Thoracic aorta (tissue), 2 donors: Measurements from ENCODE around the gene RORC. TPM values are rescaled to one million over a fixed set of nuclear protein-coding genes. Genes with fewer than 3 reads are reported as not detected.
A peak's percentile ranks its signal among the peaks of the same experiment; 100 is the strongest.
"Not testable (repeated sequence)": the region's sequence is repeated elsewhere in the genome, so short reads cannot be mapped to it uniquely, and the experiment has no call there.

ENCODE experiments used
- ATAC-seq: fragments of 150-250 bp; one replicate; pipeline ENCODE4 v1.8.0; 2017; ENCODE audit warnings: low read depth; ENCODE audit not compliant: insufficient number of reproducible peaks, low FRiP score
- DNase-seq: peaks from one replicate; pipeline ENCODE4 v3.0.0-alpha.2; 2020; ENCODE audit warnings: low spot score
- H3K27ac ChIP-seq, 2 donors: fragments of 200-600 bp; sonication (generic); 1 replicate in 1 of 2; 2 replicates in 1 of 2; pipeline ENCODE4 v1.5.1; 2016; ENCODE audit warnings: mild to moderate bottlenecking in 2 of 2, moderate library complexity in 2 of 2
- H3K27me3 ChIP-seq: fragments of 200-600 bp; sonication (generic); replicated peaks from 2 replicates; pipeline ENCODE4 v1.6.0; 2016; ENCODE audit warnings: mild to moderate bottlenecking; ENCODE audit not compliant: insufficient read depth
- H3K36me3 ChIP-seq: fragments of 200-600 bp; sonication (generic); one replicate; pipeline ENCODE4 v1.5.1; 2016
- H3K4me1 ChIP-seq, 2 donors: fragments of 200-600 bp; sonication (generic); 1 replicate in 1 of 2; 2 replicates in 1 of 2; pipeline versions ENCODE4 v1.5.1 to v1.6.0; 2016; ENCODE audit warnings: low read depth in 2 of 2, mild to moderate bottlenecking in 1 of 2; ENCODE audit not compliant: control insufficient read depth in 1 of 2
- H3K4me3 ChIP-seq: fragments of 200-600 bp; sonication (generic); 2 replicates; pipeline ENCODE4 v1.5.1; 2016; ENCODE audit warnings: mild to moderate bottlenecking
- H3K9me3 ChIP-seq: fragments of 200-600 bp; sonication (generic); 2 replicates; pipeline ENCODE4 v1.5.1; 2016
- total RNA-seq, 2 donors: library from RNA; depleted of rRNA; stranded (reverse); fragments of >200 nt; gene quantifications; one replicate each; pipeline versions ENCODE4 v1.1.0 to v1.2.3, GENCODE V29; 2016
- TF ChIP-seq, protein P1 (sequence below): fragments of 200-600 bp; sonication (generic); IDR thresholded peaks from one replicate; pipeline ENCODE4 v1.5.1; 2019; ENCODE audit warnings: antibody characterized with exemption

Gene RORC
- total RNA-seq, 2 donors from 2014 or later, result not detected

DNA sequence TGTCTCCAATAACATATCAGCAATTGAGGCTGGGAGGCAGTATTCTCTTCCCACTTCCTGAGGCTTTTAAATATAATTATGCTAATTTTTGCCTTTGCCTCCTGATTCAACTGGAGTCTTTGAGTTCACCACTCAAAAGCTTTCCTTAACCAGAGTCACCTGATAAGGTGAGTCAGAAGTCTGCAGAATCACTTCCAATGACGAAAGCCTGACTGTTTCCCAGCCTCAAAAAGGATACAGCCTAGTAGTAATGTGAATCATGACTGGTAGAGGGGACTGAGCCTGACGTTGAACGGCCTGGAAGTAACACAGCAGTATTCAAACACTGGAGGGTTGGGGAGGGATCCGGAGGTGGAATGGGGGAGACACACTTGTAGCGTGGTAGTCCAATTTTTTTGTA is 57.9 kb downstream of the RORC start:
- no peaks in the 10 kb centered on the region for H3K9me3 ChIP-seq
- ATAC-seq, result no peak
- no peak overlapping the region for H3K27ac ChIP-seq
- no peak overlapping the region for H3K4me3 ChIP-seq
- no peaks in the 10 kb centered on the region for H3K4me1 ChIP-seq
- TF ChIP-seq, protein P1, sequence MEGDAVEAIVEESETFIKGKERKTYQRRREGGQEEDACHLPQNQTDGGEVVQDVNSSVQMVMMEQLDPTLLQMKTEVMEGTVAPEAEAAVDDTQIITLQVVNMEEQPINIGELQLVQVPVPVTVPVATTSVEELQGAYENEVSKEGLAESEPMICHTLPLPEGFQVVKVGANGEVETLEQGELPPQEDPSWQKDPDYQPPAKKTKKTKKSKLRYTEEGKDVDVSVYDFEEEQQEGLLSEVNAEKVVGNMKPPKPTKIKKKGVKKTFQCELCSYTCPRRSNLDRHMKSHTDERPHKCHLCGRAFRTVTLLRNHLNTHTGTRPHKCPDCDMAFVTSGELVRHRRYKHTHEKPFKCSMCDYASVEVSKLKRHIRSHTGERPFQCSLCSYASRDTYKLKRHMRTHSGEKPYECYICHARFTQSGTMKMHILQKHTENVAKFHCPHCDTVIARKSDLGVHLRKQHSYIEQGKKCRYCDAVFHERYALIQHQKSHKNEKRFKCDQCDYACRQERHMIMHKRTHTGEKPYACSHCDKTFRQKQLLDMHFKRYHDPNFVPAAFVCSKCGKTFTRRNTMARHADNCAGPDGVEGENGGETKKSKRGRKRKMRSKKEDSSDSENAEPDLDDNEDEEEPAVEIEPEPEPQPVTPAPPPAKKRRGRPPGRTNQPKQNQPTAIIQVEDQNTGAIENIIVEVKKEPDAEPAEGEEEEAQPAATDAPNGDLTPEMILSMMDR, result no peak
- no peaks in the 10 kb centered on the region for H3K27me3 ChIP-seq
- peaks cover 13% of the 10 kb centered on the region for H3K36me3 ChIP-seq
- DNase-seq, result no peak

DNA sequence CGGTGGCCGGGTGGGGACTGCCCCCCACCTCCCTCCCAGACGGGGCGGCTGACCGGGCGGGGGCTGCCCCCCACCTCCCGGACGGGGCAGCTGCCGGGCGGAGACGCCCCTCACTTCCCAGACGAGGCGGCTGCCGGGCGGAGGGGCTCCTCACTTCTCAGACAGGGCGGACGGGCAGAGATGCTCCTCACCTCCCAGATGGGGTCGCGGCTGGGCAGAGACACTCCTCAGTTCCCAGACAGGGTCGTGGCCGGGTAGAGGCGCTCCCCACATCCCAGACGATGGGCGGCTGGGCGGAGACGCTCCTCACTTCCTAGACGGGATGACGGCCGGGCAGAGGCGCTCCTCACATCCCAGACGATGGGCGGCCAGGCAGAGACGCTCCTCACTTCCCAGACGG is 62.3 kb downstream of the RORC start:
- H3K4me1 ChIP-seq, H3K27me3 ChIP-seq, ATAC-seq, H3K27ac ChIP-seq, H3K4me3 ChIP-seq, H3K9me3 ChIP-seq, H3K36me3 ChIP-seq, DNase-seq: not testable (repeated sequence)

DNA sequence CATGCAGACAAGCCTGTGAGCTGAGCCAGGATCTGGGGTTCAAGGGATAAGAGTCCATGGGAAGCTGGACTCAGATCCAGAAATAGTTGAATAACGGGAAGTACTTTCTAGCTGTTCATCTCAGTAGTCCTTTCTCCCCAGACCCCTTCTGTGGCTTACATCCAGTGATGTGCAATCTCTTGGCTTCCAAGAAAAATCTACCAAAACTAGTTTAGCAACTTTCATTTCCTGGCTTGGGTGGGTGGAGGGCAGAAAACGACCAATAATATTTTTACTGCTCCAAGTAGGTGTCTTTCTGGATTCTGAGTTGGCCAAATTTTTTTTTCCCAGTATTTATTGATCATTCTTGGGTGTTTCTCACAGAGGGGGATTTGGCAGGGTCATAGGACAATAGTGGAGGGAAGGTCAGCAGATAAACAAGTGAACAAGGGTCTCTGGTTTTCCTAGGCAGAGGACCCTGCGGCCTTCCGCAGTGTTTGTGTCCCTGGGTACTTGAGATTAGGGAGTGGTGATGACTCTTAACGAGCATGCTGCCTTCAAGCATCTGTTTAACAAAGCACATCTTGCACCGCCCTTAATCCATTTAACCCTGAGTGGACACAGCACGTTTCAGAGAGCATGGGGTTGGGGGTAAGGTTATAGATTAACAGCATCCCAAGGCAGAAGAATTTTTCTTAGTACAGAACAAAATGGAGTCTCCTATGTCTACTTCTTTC is 63.1 kb downstream of the RORC start:
- H3K9me3 ChIP-seq, DNase-seq, H3K36me3 ChIP-seq, H3K4me3 ChIP-seq, H3K27ac ChIP-seq, H3K27me3 ChIP-seq, H3K4me1 ChIP-seq, ATAC-seq: not testable (repeated sequence)

DNA sequence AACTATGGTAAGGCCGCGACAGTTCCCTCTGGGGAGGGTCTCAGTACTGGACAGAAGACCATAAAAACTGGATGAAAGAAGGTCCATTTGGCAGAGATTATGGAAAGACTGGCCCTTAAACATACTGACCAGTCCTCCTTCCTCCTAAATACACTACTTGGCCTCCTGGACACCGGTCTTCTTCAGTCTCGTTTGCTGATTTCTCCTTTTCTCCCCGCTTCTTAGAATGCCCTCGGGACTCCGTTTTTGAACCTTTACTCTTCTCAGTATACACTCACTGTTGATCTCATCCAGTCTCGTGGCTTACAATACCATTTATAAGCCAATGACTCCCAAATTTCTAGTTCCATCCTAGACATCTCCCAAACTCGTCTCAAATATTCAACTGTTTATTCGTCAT is 67.6 kb downstream of the RORC start:
- peak overlapping the region; percentile 85 to 90 for H3K27ac ChIP-seq
- H3K27me3 ChIP-seq, result no peaks in the 10 kb centered on the region
- no peaks in the 10 kb centered on the region for H3K9me3 ChIP-seq
- peaks cover 11% of the 10 kb centered on the region for H3K36me3 ChIP-seq
- ATAC-seq (no peak), DNase-seq (no peak)
- peak overlapping the region; percentile 88 for H3K4me3 ChIP-seq
- TF ChIP-seq, protein P1, result no peak
- H3K4me1 ChIP-seq, result peaks cover 8 to 13% of the 10 kb centered on the region in 2 donors

DNA sequence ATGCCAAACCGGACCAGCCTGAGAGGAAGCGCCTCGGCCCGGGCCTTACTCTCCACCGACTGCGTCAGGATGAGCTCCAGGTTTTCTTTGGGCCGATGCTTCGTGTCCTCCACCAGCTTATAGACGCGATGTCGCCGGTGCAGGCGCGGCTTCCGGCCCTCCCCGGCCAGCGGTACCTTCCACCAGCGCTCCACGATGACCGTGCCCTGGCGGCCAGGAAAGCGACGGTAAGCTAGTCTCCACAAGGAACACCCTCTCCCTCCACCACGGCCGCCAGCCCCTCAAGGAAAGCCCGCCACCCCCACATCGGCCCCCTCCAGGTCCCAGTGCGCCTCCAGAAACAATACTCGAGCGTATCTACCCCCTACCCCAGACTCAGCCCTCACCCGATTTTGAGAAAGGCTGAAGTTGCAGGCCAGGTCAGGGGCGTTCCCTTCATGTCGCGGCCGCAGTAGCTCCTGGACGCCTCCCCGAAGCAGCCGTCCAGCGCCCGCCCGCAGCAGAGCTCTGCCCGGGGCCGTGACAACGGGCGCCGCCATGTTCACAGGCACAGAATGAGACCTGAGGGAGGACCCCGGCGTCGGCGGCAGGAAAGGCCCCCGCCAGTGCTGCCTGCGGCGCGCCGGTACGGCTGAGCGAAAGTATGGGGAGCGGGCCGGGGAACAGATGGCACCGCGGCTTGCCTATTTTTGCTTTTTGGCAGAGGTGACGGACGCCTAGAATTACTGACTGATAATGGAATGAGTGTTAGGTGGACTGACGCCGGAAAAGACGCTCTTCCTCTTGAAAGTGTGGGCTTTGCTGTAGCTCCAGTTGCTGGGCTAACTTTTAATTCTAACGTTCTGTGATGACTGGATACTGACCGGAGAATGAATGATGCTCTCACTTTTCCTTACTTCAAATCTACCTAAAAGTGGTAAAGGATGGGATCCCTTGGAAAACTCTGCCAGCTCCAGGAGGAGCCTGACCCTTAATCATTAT is 68.4 kb downstream of the RORC start, which contains the start of gene MRPL9:
TSS of gene MRPL9 (minus strand) at position 556 of the 981 bp plus-strand sequence. CDS start at position 539, 17 bp downstream.
- H3K4me3 ChIP-seq, result peak within 1 kb of the TSS; percentile 88
- TF ChIP-seq, protein P1, result no peak
- H3K36me3 ChIP-seq, result peaks cover 11% of the 10 kb centered on the region
- no peaks in the 10 kb centered on the region for H3K9me3 ChIP-seq
- H3K27ac ChIP-seq, result peak within 1 kb of the TSS; percentile 85 to 90
- H3K27me3 ChIP-seq, result no peaks in the 10 kb centered on the region
- peaks cover 8 to 13% of the 10 kb centered on the region in 2 donors for H3K4me1 ChIP-seq
- DNase-seq (peak; percentile 38), ATAC-seq (peak; percentile 68)
